Endothelial cell of umbilical vein (primary cell): ENCODE measurements around the gene TMOD1. TPM values are rescaled to one million over a fixed set of nuclear protein-coding genes. Genes with fewer than 3 reads are reported as not detected.

Source experiments
- BruUV-seq: library from RNA; stranded (reverse); fragments of 400-500 nt; replicated peaks from 2 replicates; lab custom pipeline; 2021; lab: Mats Ljungman, UMichigan
- CTCF ChIA-PET: fragments of 300-600, 350-600 bp; sonication (Branson Sonifier 250); formaldehyde crosslinking; loops from one replicate; lab custom pipeline; 2021; ENCODE audit warnings: antibody characterized with exemption, inconsistent platforms; lab: Charles Lee
- POLR2A ChIA-PET: fragments of 300-600, 350-600 bp; sonication (Branson Sonifier 250); formaldehyde crosslinking; loops from one replicate; lab custom pipeline; 2021; ENCODE audit warnings: antibody characterized with exemption, inconsistent platforms; lab: Charles Lee
- DNase-seq: peaks from one replicate; pipeline ENCODE4 v3.0.0-alpha.2; 2011; ENCODE audit warnings: low read depth, low spot score
- FAIRE-seq: peaks from 2 replicates; lab custom pipeline; 2011; peaks lifted over from hg19 to GRCh38; lab: Jason Lieb, UNC
- H2AFZ ChIP-seq: 2 replicates; pipeline ENCODE4 v1.6.0; 2012; ENCODE audit warnings: low read depth, low read length, control low read depth, inconsistent platforms
- H3K27ac ChIP-seq: 2 replicates; pipeline ENCODE4 v1.5.1; 2011; ENCODE audit warnings: low read depth, mild to moderate bottlenecking, control low read depth, low read length, moderate library complexity; ENCODE audit not compliant: insufficient read depth
- H3K27me3 ChIP-seq, 2 experiments: 2 replicates each; pipeline versions ENCODE4 v1.6.0 to v1.6.1; 2011; ENCODE audit warnings: low read length in 2 of 2, mixed read lengths in 1 of 2; ENCODE audit not compliant: control insufficient read depth in 2 of 2, insufficient read depth in 2 of 2
- H3K36me3 ChIP-seq, 2 experiments: 2 replicates in 1 of 2; 3 replicates in 1 of 2; pipeline ENCODE4 v1.5.1; 2011; ENCODE audit warnings: low read length in 2 of 2, mild to moderate bottlenecking in 1 of 2, moderate library complexity in 1 of 2; ENCODE audit not compliant: control insufficient read depth in 2 of 2, insufficient read depth in 2 of 2; ENCODE audit errors: extremely low read depth in 1 of 2
- H3K4me1 ChIP-seq: 3 replicates; pipeline ENCODE4 v1.5.1; 2011; ENCODE audit warnings: mild to moderate bottlenecking, low read length; ENCODE audit not compliant: control insufficient read depth, insufficient read depth; ENCODE audit errors: extremely low read depth
- H3K4me2 ChIP-seq: 2 replicates; pipeline ENCODE4 v1.6.1; 2011; ENCODE audit warnings: low read length, control low read depth, mixed read lengths; ENCODE audit not compliant: insufficient read depth
- H3K4me3 ChIP-seq, 3 experiments: fragments of 200-600 bp in 1 of 3; sonication (generic), shearing (Covaris generic) in 1 of 3; replicated peaks in 1 of 3; 2 replicates each; pipeline ENCODE4 v1.5.1; 2011 to 2016; ENCODE audit warnings: control low read depth in 3 of 3, low read length in 3 of 3, mild to moderate bottlenecking in 2 of 3, inconsistent platforms in 1 of 3, low read depth in 1 of 3, moderate library complexity in 1 of 3; ENCODE audit not compliant: insufficient read depth in 1 of 3
- H3K79me2 ChIP-seq: 2 replicates; pipeline ENCODE4 v1.6.0; 2012; ENCODE audit warnings: low read length, inconsistent platforms; ENCODE audit not compliant: control insufficient read depth, insufficient read depth
- H3K9ac ChIP-seq: replicated peaks from 2 replicates; pipeline ENCODE3; 2011; ENCODE audit warnings: low read length, control low read depth; ENCODE audit not compliant: insufficient read depth; ENCODE audit errors: extremely low read depth
- H3K9me1 ChIP-seq: replicated peaks from 3 replicates; pipeline ENCODE4 v1.6.0; 2011; ENCODE audit warnings: mild to moderate bottlenecking, low read length; ENCODE audit not compliant: control insufficient read depth, insufficient read depth; ENCODE audit errors: extremely low read depth
- H3K9me3 ChIP-seq: replicated peaks from 2 replicates; pipeline ENCODE4 v1.5.1; 2012; ENCODE audit warnings: low read length, inconsistent platforms; ENCODE audit not compliant: control insufficient read depth, insufficient read depth
- H4K20me1 ChIP-seq: replicated peaks from 2 replicates; pipeline ENCODE3; 2011; ENCODE audit warnings: mild to moderate bottlenecking, low read length; ENCODE audit not compliant: control insufficient read depth, insufficient read depth; ENCODE audit errors: extremely low read depth
- EZH2 ChIP-seq: IDR thresholded peaks from 2 replicates; pipeline ENCODE4 v1.6.1; 2012; ENCODE audit warnings: borderline replicate concordance, low read depth, mild to moderate bottlenecking, moderate library complexity, low read length, inconsistent platforms; ENCODE audit not compliant: severe bottlenecking
- FOS ChIP-seq: IDR thresholded peaks from 2 replicates; pipeline ENCODE4 v1.6.1; 2011; ENCODE audit warnings: mild to moderate bottlenecking, low read length, moderate library complexity, borderline replicate concordance; ENCODE audit not compliant: insufficient read depth
- GATA2 ChIP-seq: IDR thresholded peaks from 2 replicates; pipeline ENCODE4 v1.7.0; 2011; ENCODE audit warnings: low read depth, mild to moderate bottlenecking, moderate library complexity, mixed read lengths, low read length; ENCODE audit not compliant: insufficient read length, insufficient read depth
- JUN ChIP-seq: IDR thresholded peaks from 2 replicates; pipeline ENCODE4 v1.6.1; 2011; ENCODE audit warnings: borderline replicate concordance, low read depth; ENCODE audit not compliant: insufficient read length, insufficient read depth
- MYC ChIP-seq: IDR thresholded peaks from one replicate; pipeline ENCODE4 v1.6.1; 2011; ENCODE audit warnings: mild to moderate bottlenecking, low read depth, low read length
- POLR2A ChIP-seq: IDR thresholded peaks from 2 replicates; pipeline ENCODE4 v1.6.1; 2012; ENCODE audit warnings: low read depth, mild to moderate bottlenecking, control low read depth, low read length
- POLR2AphosphoS5 ChIP-seq: IDR thresholded peaks from 2 replicates; pipeline ENCODE4 v1.6.1; 2012; ENCODE audit warnings: low read depth, mild to moderate bottlenecking, control low read depth, low read length, moderate library complexity; ENCODE audit not compliant: insufficient read depth
- dilution Hi-C: fragments of 300-500 bp; cut with MboI; formaldehyde crosslinking; loops from one replicate; pipeline ENCODE4 v1.15.0; 2019; ENCODE audit warnings: low sequenced_read_pairs; ENCODE audit not compliant: extremely low pct_ligation_motif_present
- intact Hi-C: fragments of 100-400 bp; cut with micrococcal nuclease; formaldehyde crosslinking; loops from one replicate; pipeline ENCODE4 v1.10.0; 2022
- polyA plus RNA-seq, 4 experiments: library from polyadenylated mRNA; depleted of rRNA in 3 of 4; stranded (reverse) in 3 of 4; unstranded in 1 of 4; fragments of >200 nt; gene quantifications; 2 replicates each; pipeline versions ENCODE4 v1.2.1 to v1.2.3, GENCODE V29; 2011 to 2012; ENCODE audit warnings: missing spikeins in 1 of 4
- total RNA-seq: library from RNA; stranded (reverse); gene quantifications from 2 replicates; pipeline ENCODE4 v1.2.3, GENCODE V29; 2021
- TF ChIP-seq, protein P1 (sequence below): IDR thresholded peaks from 2 replicates; pipeline ENCODE4 v1.6.1; 2011; ENCODE audit not compliant: insufficient read depth, insufficient read length
- TF ChIP-seq, protein P2 (sequence below), 2 donors: IDR thresholded peaks; 1 replicate in 1 of 2; 2 replicates in 1 of 2; pipeline ENCODE4 v1.5.1; 2011; ENCODE audit warnings: low read length in 2 of 2, mild to moderate bottlenecking in 2 of 2, moderate library complexity in 2 of 2, control low read depth in 1 of 2, inconsistent platforms in 1 of 2, low read depth in 1 of 2; ENCODE audit not compliant: insufficient read depth in 1 of 2; ENCODE audit errors: extremely low read depth in 1 of 2

The TMOD1 gene
- total and polyA plus RNA-seq, 2 donors (not counting 3 experiments of a cell fraction or from before 2014, with no cell fraction given): 0.26 to 1.4 TPM

- Histone ChIP-seq H3K9me3 (no peaks in the 10 kb centered on the region), H3K4me2 (no peak overlapping the region), H2AFZ (no peak overlapping the region), H4K20me1 (no peaks in the 10 kb centered on the region), H3K36me3 (no peaks in the 10 kb centered on the region), H3K4me1 (no peaks in the 10 kb centered on the region), H3K4me3 (no peak overlapping the region), H3K27ac (no peak overlapping the region), H3K9me1 (no peaks in the 10 kb centered on the region), H3K9ac (no peak overlapping the region), H3K27me3 (peaks cover 4 to 16% of the 10 kb centered on the region in 2 experiments), H3K79me2 (no peaks in the 10 kb centered on the region)
- ChIA-PET CTCF (interaction anchor here (1.2 to 3.6 kb wide), 2 partner anchors 64 to 66 kb away, joined by 4 to 13 read pairs; no protein-coding TSS in a partner anchor), POLR2A (no interaction called here)
- TF ChIP-seq, protein P1, sequence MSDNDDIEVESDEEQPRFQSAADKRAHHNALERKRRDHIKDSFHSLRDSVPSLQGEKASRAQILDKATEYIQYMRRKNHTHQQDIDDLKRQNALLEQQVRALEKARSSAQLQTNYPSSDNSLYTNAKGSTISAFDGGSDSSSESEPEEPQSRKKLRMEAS: no peak
- TF ChIP-seq JUN (no peak), MYC (no peak), GATA2 (no peak), FOS (no peak), POLR2A (no peak), EZH2 (no peak), POLR2AphosphoS5 (no peak)
- TF ChIP-seq, protein P2, sequence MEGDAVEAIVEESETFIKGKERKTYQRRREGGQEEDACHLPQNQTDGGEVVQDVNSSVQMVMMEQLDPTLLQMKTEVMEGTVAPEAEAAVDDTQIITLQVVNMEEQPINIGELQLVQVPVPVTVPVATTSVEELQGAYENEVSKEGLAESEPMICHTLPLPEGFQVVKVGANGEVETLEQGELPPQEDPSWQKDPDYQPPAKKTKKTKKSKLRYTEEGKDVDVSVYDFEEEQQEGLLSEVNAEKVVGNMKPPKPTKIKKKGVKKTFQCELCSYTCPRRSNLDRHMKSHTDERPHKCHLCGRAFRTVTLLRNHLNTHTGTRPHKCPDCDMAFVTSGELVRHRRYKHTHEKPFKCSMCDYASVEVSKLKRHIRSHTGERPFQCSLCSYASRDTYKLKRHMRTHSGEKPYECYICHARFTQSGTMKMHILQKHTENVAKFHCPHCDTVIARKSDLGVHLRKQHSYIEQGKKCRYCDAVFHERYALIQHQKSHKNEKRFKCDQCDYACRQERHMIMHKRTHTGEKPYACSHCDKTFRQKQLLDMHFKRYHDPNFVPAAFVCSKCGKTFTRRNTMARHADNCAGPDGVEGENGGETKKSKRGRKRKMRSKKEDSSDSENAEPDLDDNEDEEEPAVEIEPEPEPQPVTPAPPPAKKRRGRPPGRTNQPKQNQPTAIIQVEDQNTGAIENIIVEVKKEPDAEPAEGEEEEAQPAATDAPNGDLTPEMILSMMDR (IDR thresholded peaks at IDR 0.05; ENCODE audit: extremely low read depth in 1 of 2, insufficient read depth in 1 of 2, low read depth in 1 of 2, low read length in 2 of 2): no peak
- DNase-seq (no peak), FAIRE-seq (no peak)
- intact Hi-C loops: no loop called here
- BruUV-seq: no TSS peak
- dilution Hi-C loops: no loop called here
These were observed 33.6 kb downstream of the TMOD1 start for GRCh38 chr9:97534961-97535594.
